Liver (tissue), 9 donors: Measurements from ENCODE around the gene ARID5A. TPM values are rescaled to one million over a fixed set of nuclear protein-coding genes. Genes with fewer than 3 reads are reported as not detected.

Experiments used
- DNase-seq: peaks from one replicate; pipeline ENCODE4 v3.0.0-alpha.2; 2017; ENCODE audit warnings: low spot score
- H3K27ac ChIP-seq, 2 donors: one replicate each; pipeline ENCODE4 v1.7.0; 2013; ENCODE audit warnings: inconsistent platforms in 2 of 2, low read length in 2 of 2, control low read depth in 1 of 2, low read depth in 1 of 2, mild to moderate bottlenecking in 1 of 2
- H3K27me3 ChIP-seq, 4 donors: one replicate each; pipeline versions ENCODE4 v1.6.1 to v1.7.0; 2013; ENCODE audit warnings: low read length in 3 of 4, inconsistent platforms in 1 of 4, mild to moderate bottlenecking in 1 of 4, moderate library complexity in 1 of 4; ENCODE audit not compliant: control insufficient read depth in 4 of 4, insufficient read depth in 4 of 4
- H3K36me3 ChIP-seq, 4 donors: one replicate each; pipeline versions ENCODE4 v1.6.1 to v1.7.0; 2013; ENCODE audit warnings: low read length in 3 of 4, mild to moderate bottlenecking in 3 of 4, low read depth in 1 of 4, moderate library complexity in 1 of 4; ENCODE audit not compliant: control insufficient read depth in 4 of 4, insufficient read depth in 3 of 4
- H3K4me1 ChIP-seq, 4 donors: one replicate each; pipeline versions ENCODE4 v1.6.1 to v1.7.0; 2013; ENCODE audit warnings: low read length in 3 of 4, mild to moderate bottlenecking in 3 of 4, moderate library complexity in 1 of 4; ENCODE audit not compliant: control insufficient read depth in 4 of 4, insufficient read depth in 4 of 4
- H3K4me3 ChIP-seq, 3 donors: one replicate each; pipeline versions ENCODE4 v1.6.1 to v1.7.0; 2013; ENCODE audit warnings: low read length in 3 of 3, control low read depth in 1 of 3, low read depth in 1 of 3, mild to moderate bottlenecking in 1 of 3
- H3K9ac ChIP-seq, 2 donors: one replicate each; pipeline ENCODE4 v1.7.0; 2013; ENCODE audit warnings: low read length in 2 of 2, mild to moderate bottlenecking in 2 of 2, moderate library complexity in 2 of 2, control low read depth in 1 of 2, low read depth in 1 of 2
- H3K9me3 ChIP-seq, 4 donors: one replicate each; pipeline versions ENCODE4 v1.6.1 to v1.7.0; 2013; ENCODE audit warnings: low read length in 3 of 4; ENCODE audit not compliant: control insufficient read depth in 4 of 4
- CTCF ChIP-seq: fragments of 150-350 bp; IDR thresholded peaks from 2 replicates; pipeline ENCODE4 v1.5.1; 2017; ENCODE audit warnings: improper control_type of control experiment, low read depth, low read length; ENCODE audit not compliant: missing input control
- EGR1 ChIP-seq, 2 donors: IDR thresholded peaks; 2 replicates each; pipeline ENCODE4 v1.6.1; 2016 to 2018; ENCODE audit warnings: antibody characterized with exemption in 2 of 2, low read depth in 2 of 2
- FOXA1 ChIP-seq: IDR thresholded peaks from 2 replicates; pipeline ENCODE4 v1.6.1; 2016; ENCODE audit warnings: antibody characterized with exemption
- FOXA2 ChIP-seq: IDR thresholded peaks from 2 replicates; pipeline ENCODE4 v1.6.1; 2016; ENCODE audit warnings: antibody characterized with exemption
- GABPA ChIP-seq, 2 donors: IDR thresholded peaks in 1 of 2; conservative IDR thresholded peaks in 1 of 2; 2 replicates each; pipeline ENCODE4 v1.6.1; 2016; ENCODE audit warnings: antibody characterized with exemption in 2 of 2, mild to moderate bottlenecking in 1 of 2, moderate library complexity in 1 of 2
- HNF4G ChIP-seq: IDR thresholded peaks from 2 replicates; pipeline ENCODE4 v1.6.1; 2016; ENCODE audit warnings: antibody characterized with exemption
- JUND ChIP-seq, 2 donors: IDR thresholded peaks; 2 replicates each; pipeline ENCODE4 v1.6.1; 2016; ENCODE audit warnings: antibody characterized with exemption in 2 of 2
- MAX ChIP-seq: IDR thresholded peaks from 2 replicates; pipeline ENCODE4 v1.6.1; 2016; ENCODE audit warnings: antibody characterized with exemption
- NR2F2 ChIP-seq: IDR thresholded peaks from 2 replicates; pipeline ENCODE4 v1.6.1; 2016; ENCODE audit warnings: antibody characterized with exemption
- RAD21 ChIP-seq, 2 donors: IDR thresholded peaks; 2 replicates each; pipeline ENCODE4 v1.6.1; 2016; ENCODE audit warnings: antibody characterized with exemption in 2 of 2, mild to moderate bottlenecking in 2 of 2
- REST ChIP-seq: IDR thresholded peaks from 2 replicates; pipeline ENCODE4 v1.6.1; 2016; ENCODE audit warnings: antibody characterized with exemption, mild to moderate bottlenecking
- RXRA ChIP-seq, 2 donors: IDR thresholded peaks; 2 replicates each; pipeline ENCODE4 v1.6.1; 2017 to 2018; ENCODE audit warnings: antibody characterized with exemption in 2 of 2, mild to moderate bottlenecking in 1 of 2
- SP1 ChIP-seq: IDR thresholded peaks from 2 replicates; pipeline ENCODE4 v1.6.1; 2018; ENCODE audit warnings: antibody characterized with exemption, mild to moderate bottlenecking
- TAF1 ChIP-seq: conservative IDR thresholded peaks from 2 replicates; pipeline ENCODE4 v1.6.1; 2016; ENCODE audit warnings: antibody characterized with exemption, mild to moderate bottlenecking
- YY1 ChIP-seq: IDR thresholded peaks from 2 replicates; pipeline ENCODE4 v1.6.1; 2016; ENCODE audit warnings: antibody characterized with exemption, mild to moderate bottlenecking
- ZBTB33 ChIP-seq: IDR thresholded peaks from 2 replicates; pipeline ENCODE4 v1.6.1; 2016; ENCODE audit warnings: antibody characterized with exemption
- WGBS: extraction: QIAGEN DNeasy Blood & Tissue Kit; methylation state at CpG from one replicate; pipeline ENCODE4 v1.1.7; 2013; 5-methylcytosine and 5-hydroxymethylcytosine counted together
- polyA plus RNA-seq, 2 donors: library from polyadenylated mRNA; stranded (reverse) in 1 of 2; unstranded in 1 of 2; fragments of 200-250 nt in 1 of 2; fragments of >200 nt in 1 of 2; fragmentation: Nextera tagmentation in 1 of 2; extraction: Ambion mirVana in 1 of 2; gene quantifications; one replicate each; pipeline versions ENCODE4 v1.2.1 to v1.2.3, GENCODE V29; 2013 to 2015
- total RNA-seq, 2 donors: library from RNA; depleted of rRNA; stranded (reverse); fragments of >200 nt; gene quantifications; one replicate each; pipeline ENCODE4 v1.2.3, GENCODE V29; 2014
- donor health status: healthy.
- donor health status: healthy.
- donor health status: healthy.
- donor health status: healthy.
- donor health status: healthy.

Gene ARID5A
- total and polyA plus RNA-seq, 4 donors = 7.4 to 17.8 (median 11.0) TPM

GRCh38 chr2:96530474-96531357, 5.8 kb upstream of the ARID5A start:
- WGBS = 88% methylated on average over 16 of the region's 16 CpGs
- Histone ChIP-seq H3K9me3 (no peaks in the 10 kb centered on the region), H3K27me3 (no peaks in the 10 kb centered on the region), H3K36me3 (no peaks in the 10 kb centered on the region), H3K9ac (no peak overlapping the region), H3K4me3 (no peak overlapping the region), H3K27ac (no peak overlapping the region), H3K4me1 (peaks cover 0 to 4% (median under 1%) of the 10 kb centered on the region in 4 donors)
- TF ChIP-seq JUND (IDR thresholded peaks at IDR 0.05) (no peak), HNF4G (no peak), YY1 (no peak), GABPA (IDR thresholded peaks at IDR 0.05 in 1 of 2, conservative IDR thresholded peaks at IDR 0.05 in 1 of 2) (no peak), SP1 (no peak), NR2F2 (no peak), FOXA2 (no peak), MAX (no peak), TAF1 (no peak), CTCF (no peak), ZBTB33 (no peak), RXRA (IDR thresholded peaks at IDR 0.05) (no peak), REST (no peak), RAD21 (IDR thresholded peaks at IDR 0.05) (no peak)
- DNase-seq = no peak

- no peak for DNase-seq
- peak overlapping the region; percentile 21 to 50 for H3K27ac ChIP-seq
- H3K36me3 ChIP-seq = no peaks in the 10 kb centered on the region
- no peaks in the 10 kb centered on the region for H3K9me3 ChIP-seq
- H3K4me1 ChIP-seq = peaks cover 0 to 5% (median 3%) of the 10 kb centered on the region in 4 donors
- no peaks in the 10 kb centered on the region for H3K27me3 ChIP-seq
- no peak overlapping the region for H3K4me3 ChIP-seq
- H3K9ac ChIP-seq = peak overlapping the region in 1 of 2 donors; percentile 32
- 91% methylated on average over 9 of the region's 9 CpGs for WGBS
- no peak for TF ChIP-seq SP1
- TF ChIP-seq EGR1 (IDR thresholded peaks at IDR 0.05; ENCODE audit: low read depth in 2 of 2) = no peak
- TF ChIP-seq JUND (IDR thresholded peaks at IDR 0.05) = no peak
- TF ChIP-seq RXRA (IDR thresholded peaks at IDR 0.05) = no peak
- TF ChIP-seq MAX = no peak
- no peak for TF ChIP-seq TAF1
- TF ChIP-seq FOXA2 = no peak
- no peak for TF ChIP-seq FOXA1
- no peak for TF ChIP-seq NR2F2
- TF ChIP-seq RAD21 (IDR thresholded peaks at IDR 0.05) = no peak
- TF ChIP-seq HNF4G = no peak
- TF ChIP-seq GABPA (IDR thresholded peaks at IDR 0.05 in 1 of 2, conservative IDR thresholded peaks at IDR 0.05 in 1 of 2) = no peak
- TF ChIP-seq YY1 = no peak
- TF ChIP-seq ZBTB33 = no peak
These were observed 5.2 kb upstream of the ARID5A start for GRCh38 chr2:96531366-96531765.
